AG04450 (cell line): Measurements from ENCODE around the gene ARHGAP1. TPM values are rescaled to one million over a fixed set of nuclear protein-coding genes. Genes with fewer than 3 reads are reported as not detected.

Experiments used
- CTCF ChIA-PET: fragments of 300-600, 350-600 bp; formaldehyde crosslinking; extraction: SDS; loops from one replicate; lab custom pipeline; 2022; ENCODE audit warnings: antibody characterized with exemption, inconsistent platforms; lab: Charles Lee
- POLR2A ChIA-PET: fragments of 350-600 bp; formaldehyde crosslinking; extraction: SDS; loops from one replicate; lab custom pipeline; 2021; ENCODE audit warnings: antibody characterized with exemption, inconsistent platforms; lab: Yijun Ruan, JAX
- DNase-seq: peaks from one replicate; pipeline ENCODE4 v3.0.0-alpha.2; 2011; ENCODE audit warnings: low read depth, low spot score
- H3K27ac ChIP-seq: one replicate; pipeline ENCODE4 v1.5.1; 2012; ENCODE audit warnings: low read depth, low read length, control low read depth
- H3K27me3 ChIP-seq: one replicate; pipeline ENCODE4 v1.6.0; 2012; ENCODE audit warnings: low read length; ENCODE audit not compliant: control insufficient read depth, insufficient read depth
- H3K4me3 ChIP-seq: 2 replicates; pipeline ENCODE4 v1.5.1; 2011; ENCODE audit warnings: mild to moderate bottlenecking, low read depth, low read length, control low read depth
- H3K9me3 ChIP-seq: 2 replicates; pipeline ENCODE4 v1.5.1; 2012; ENCODE audit warnings: low read length; ENCODE audit not compliant: control insufficient read depth, insufficient read depth
- CTCF ChIP-seq: IDR thresholded peaks from 2 replicates; pipeline ENCODE4 v1.5.1; 2011; ENCODE audit warnings: low read depth, low read length, control low read depth, inconsistent platforms
- polyA minus RNA-seq: library from RNA; depleted of rRNA, polyadenylated mRNA; stranded (reverse); fragments of >200 nt; gene quantifications from 2 replicates; pipeline ENCODE4 v1.2.3, GENCODE V29; 2011; rRNA and poly(A)+ RNA removed
- polyA plus RNA-seq: library from polyadenylated mRNA; depleted of rRNA; stranded (reverse); fragments of >200 nt; gene quantifications from 2 replicates; pipeline ENCODE4 v1.2.3, GENCODE V29; 2011; rRNA removed

The ARHGAP1 gene
- polyA plus RNA-seq: 42.4 and 73.9 TPM in 2 replicates
- polyA minus RNA-seq: 145 and 212 TPM in 2 replicates

- CTCF ChIA-PET: interaction anchor here (1.3 kb wide), 1 partner anchor 44 kb away, joined by 4 read pairs; no protein-coding TSS in a partner anchor
- no peak for TF ChIP-seq CTCF
- POLR2A ChIA-PET: interaction anchor here (0.6 to 1.6 kb wide), 9 partner anchors 9 to 122 kb away, joined by 3 to 8 read pairs (median 4); no protein-coding TSS in a partner anchor
- peak within 1 kb of the TSS; percentile 98 for H3K27ac ChIP-seq
- peak within 1 kb of the TSS; percentile 100 for H3K4me3 ChIP-seq
- H3K9me3 ChIP-seq: no peaks in the 10 kb centered on the region; the same call in 1 of the 2 replicates
- no peaks in the 10 kb centered on the region for H3K27me3 ChIP-seq
- DNase-seq: peak; percentile 95
These were observed at the start of gene ARHGAP1, which contains the start of gene ZNF408 for GRCh38 chr11:46700241-46701077. ARHGAP1 (minus strand) TSS chr11:46700619; CDS start chr11:46696107, 4,512 bp downstream. ZNF408 (plus strand) TSS chr11:46701031; CDS start chr11:46701048, 17 bp downstream.

GRCh38 chr11:46747150-46747549 lies 46.7 kb upstream of the ARHGAP1 start:
- DNase-seq: no peak
- ChIA-PET CTCF (interaction anchor here (0.6 kb wide), 1 partner anchor 18 kb away, joined by 3 read pairs; no protein-coding TSS in a partner anchor), POLR2A (no interaction called here)
- TF ChIP-seq CTCF: no peak
- Histone ChIP-seq H3K27me3 (no peaks in the 10 kb centered on the region), H3K9me3 (no peaks in the 10 kb centered on the region), H3K4me3 (no peak overlapping the region), H3K27ac (no peak overlapping the region)

- CTCF ChIA-PET: no interaction called here
- no peak for DNase-seq
- Histone ChIP-seq H3K27me3 (no peaks in the 10 kb centered on the region), H3K9me3 (no peaks in the 10 kb centered on the region), H3K4me3 (no peak overlapping the region), H3K27ac (no peak overlapping the region)
- POLR2A ChIA-PET: no interaction called here
- no peak for TF ChIP-seq CTCF
These were observed 45.6 kb upstream of the ARHGAP1 start for GRCh38 chr11:46745995-46746394.

- H3K4me3 ChIP-seq: no peak overlapping the region
- no peaks in the 10 kb centered on the region for H3K27me3 ChIP-seq
- ChIA-PET CTCF (no interaction called here), POLR2A (no interaction called here)
- no peak for TF ChIP-seq CTCF
- no peak overlapping the region for H3K27ac ChIP-seq
- DNase-seq: no peak
- H3K9me3 ChIP-seq: no peaks in the 10 kb centered on the region
These were observed 44.9 kb upstream of the ARHGAP1 start for GRCh38 chr11:46745328-46745727.
